RWPE2 (cell line): ENCODE measurements around the gene TENT5C.

Experiments
- ATAC-seq: fragments of 200-7000 bp; cut with Tn5 transposase; 3 replicates; pipeline ENCODE4 v1.9.1; 2021; ENCODE audit warnings: low read depth
- DNase-seq: peaks from one replicate; pipeline ENCODE4 v3.0.0-alpha.2; 2020; ENCODE audit warnings: low spot score
- H3K27ac ChIP-seq: fragments of 450-650 bp; 2 replicates; pipeline ENCODE4 v1.5.1; 2017; ENCODE audit warnings: mild to moderate bottlenecking; ENCODE audit not compliant: poor library complexity, severe bottlenecking
- H3K27me3 ChIP-seq: fragments of 250-450 bp; sonication (Bioruptor Pico); 2 replicates; pipeline ENCODE4 v1.5.1; 2021; ENCODE audit warnings: mild to moderate bottlenecking, moderate library complexity; ENCODE audit not compliant: insufficient read depth, poor library complexity, severe bottlenecking
- H3K36me3 ChIP-seq: fragments of 250-450 bp; sonication (Bioruptor Pico); 2 replicates; pipeline ENCODE4 v1.5.1; 2020; ENCODE audit warnings: low read depth, mild to moderate bottlenecking, moderate library complexity
- H3K4me1 ChIP-seq: fragments of 250-450 bp; sonication (Bioruptor Pico); 2 replicates; pipeline ENCODE4 v1.5.1; 2021; ENCODE audit warnings: mild to moderate bottlenecking, moderate library complexity; ENCODE audit not compliant: insufficient read depth, poor library complexity, severe bottlenecking
- H3K4me3 ChIP-seq: fragments of 250-450 bp; sonication (Bioruptor Pico); 2 replicates; pipeline ENCODE4 v1.5.1; 2021; ENCODE audit warnings: mild to moderate bottlenecking, moderate library complexity; ENCODE audit not compliant: severe bottlenecking
- H3K9me3 ChIP-seq: fragments of 250-450 bp; sonication (Bioruptor Pico); 2 replicates; pipeline ENCODE4 v1.5.1; 2021; ENCODE audit warnings: mild to moderate bottlenecking, moderate library complexity; ENCODE audit not compliant: severe bottlenecking
- TF ChIP-seq, protein P1 (sequence below): fragments of 450-650 bp; IDR thresholded peaks from one replicate; pipeline ENCODE4 v1.5.1; 2017; ENCODE audit warnings: mild to moderate bottlenecking, moderate library complexity; ENCODE audit not compliant: poor library complexity, severe bottlenecking

The TENT5C gene

DNA sequence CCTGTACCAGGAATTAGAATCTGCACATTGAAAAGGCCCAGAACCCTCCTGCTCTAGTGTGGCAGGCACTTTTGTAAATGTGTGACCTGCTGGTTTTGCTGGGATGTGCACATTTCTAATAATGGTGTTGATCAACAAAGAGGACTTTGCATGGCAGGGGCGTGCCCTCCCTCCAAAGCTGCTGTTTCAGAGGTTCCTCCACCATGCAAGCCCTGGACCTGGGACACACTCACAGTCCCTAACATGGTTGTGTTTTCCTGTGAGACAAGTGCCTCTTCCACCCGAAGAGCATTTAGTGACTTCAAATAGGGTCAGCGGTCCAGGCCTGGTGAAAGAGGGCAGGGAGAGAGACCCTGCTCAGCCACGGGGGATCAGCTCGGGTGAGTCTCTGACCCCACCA, 28.1 kb downstream of the TENT5C start:
- no peaks in the 10 kb centered on the region for H3K4me1 ChIP-seq
- no peaks in the 10 kb centered on the region for H3K36me3 ChIP-seq
- TF ChIP-seq, protein P1, sequence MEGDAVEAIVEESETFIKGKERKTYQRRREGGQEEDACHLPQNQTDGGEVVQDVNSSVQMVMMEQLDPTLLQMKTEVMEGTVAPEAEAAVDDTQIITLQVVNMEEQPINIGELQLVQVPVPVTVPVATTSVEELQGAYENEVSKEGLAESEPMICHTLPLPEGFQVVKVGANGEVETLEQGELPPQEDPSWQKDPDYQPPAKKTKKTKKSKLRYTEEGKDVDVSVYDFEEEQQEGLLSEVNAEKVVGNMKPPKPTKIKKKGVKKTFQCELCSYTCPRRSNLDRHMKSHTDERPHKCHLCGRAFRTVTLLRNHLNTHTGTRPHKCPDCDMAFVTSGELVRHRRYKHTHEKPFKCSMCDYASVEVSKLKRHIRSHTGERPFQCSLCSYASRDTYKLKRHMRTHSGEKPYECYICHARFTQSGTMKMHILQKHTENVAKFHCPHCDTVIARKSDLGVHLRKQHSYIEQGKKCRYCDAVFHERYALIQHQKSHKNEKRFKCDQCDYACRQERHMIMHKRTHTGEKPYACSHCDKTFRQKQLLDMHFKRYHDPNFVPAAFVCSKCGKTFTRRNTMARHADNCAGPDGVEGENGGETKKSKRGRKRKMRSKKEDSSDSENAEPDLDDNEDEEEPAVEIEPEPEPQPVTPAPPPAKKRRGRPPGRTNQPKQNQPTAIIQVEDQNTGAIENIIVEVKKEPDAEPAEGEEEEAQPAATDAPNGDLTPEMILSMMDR = no peak
- no peak overlapping the region for H3K4me3 ChIP-seq
- H3K27me3 ChIP-seq = peaks cover 3% of the 10 kb centered on the region
- no peaks in the 10 kb centered on the region for H3K9me3 ChIP-seq
- no peak overlapping the region for H3K27ac ChIP-seq
- DNase-seq (no peak), ATAC-seq (no peak)

DNA sequence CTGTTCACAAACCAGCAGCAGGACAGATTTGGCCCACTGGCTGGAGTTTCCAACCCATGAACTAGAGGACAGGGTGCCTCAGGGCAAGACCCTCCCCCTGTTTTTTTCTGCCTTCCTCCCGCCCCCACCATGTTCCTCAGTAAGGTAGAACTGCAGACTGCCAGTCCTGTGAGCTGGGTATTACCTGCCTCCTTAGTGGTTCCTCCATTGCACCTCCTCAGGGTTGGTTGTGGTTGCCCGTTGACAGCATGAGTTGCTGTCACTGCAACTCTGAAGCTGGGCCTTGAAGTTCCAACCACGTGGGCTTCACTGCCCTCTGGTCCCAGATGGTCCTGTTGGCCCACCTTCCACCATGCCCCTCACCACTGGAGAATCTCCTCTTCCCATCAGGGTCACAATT, 28.8 kb downstream of the TENT5C start:
- Histone ChIP-seq H3K27me3 (peaks cover 3% of the 10 kb centered on the region), H3K27ac (no peak overlapping the region), H3K36me3 (no peaks in the 10 kb centered on the region), H3K4me1 (no peaks in the 10 kb centered on the region), H3K4me3 (no peak overlapping the region), H3K9me3 (no peaks in the 10 kb centered on the region)
- DNase-seq = no peak
- ATAC-seq = no peak
- TF ChIP-seq, protein P1 = no peak

DNA sequence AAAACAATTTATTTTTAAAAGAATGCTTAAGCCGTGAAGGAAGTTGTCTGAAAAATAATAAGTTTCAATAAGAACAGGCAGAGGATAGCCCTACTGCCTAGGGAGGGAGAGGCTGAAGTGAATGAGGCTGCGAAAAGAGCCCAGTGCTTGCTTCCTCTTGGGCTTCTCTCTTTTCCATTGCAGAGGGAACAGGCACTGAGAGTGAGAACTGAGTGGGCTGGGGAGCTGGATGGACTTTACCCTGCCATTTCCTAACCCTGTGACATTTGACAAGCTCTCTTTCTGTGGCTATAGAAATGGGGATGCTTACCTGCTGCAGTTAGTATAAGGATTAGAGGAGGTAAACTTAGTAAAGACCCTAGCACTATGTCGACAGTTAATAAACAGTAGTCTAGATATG, 30.0 kb downstream of the TENT5C start:
- Histone ChIP-seq H3K36me3 (no peaks in the 10 kb centered on the region), H3K9me3 (no peaks in the 10 kb centered on the region), H3K27me3 (peaks cover 3% of the 10 kb centered on the region), H3K4me3 (no peak overlapping the region), H3K27ac (no peak overlapping the region), H3K4me1 (no peaks in the 10 kb centered on the region)
- ATAC-seq (no peak), DNase-seq (no peak)
- TF ChIP-seq, protein P1 = no peak

DNA sequence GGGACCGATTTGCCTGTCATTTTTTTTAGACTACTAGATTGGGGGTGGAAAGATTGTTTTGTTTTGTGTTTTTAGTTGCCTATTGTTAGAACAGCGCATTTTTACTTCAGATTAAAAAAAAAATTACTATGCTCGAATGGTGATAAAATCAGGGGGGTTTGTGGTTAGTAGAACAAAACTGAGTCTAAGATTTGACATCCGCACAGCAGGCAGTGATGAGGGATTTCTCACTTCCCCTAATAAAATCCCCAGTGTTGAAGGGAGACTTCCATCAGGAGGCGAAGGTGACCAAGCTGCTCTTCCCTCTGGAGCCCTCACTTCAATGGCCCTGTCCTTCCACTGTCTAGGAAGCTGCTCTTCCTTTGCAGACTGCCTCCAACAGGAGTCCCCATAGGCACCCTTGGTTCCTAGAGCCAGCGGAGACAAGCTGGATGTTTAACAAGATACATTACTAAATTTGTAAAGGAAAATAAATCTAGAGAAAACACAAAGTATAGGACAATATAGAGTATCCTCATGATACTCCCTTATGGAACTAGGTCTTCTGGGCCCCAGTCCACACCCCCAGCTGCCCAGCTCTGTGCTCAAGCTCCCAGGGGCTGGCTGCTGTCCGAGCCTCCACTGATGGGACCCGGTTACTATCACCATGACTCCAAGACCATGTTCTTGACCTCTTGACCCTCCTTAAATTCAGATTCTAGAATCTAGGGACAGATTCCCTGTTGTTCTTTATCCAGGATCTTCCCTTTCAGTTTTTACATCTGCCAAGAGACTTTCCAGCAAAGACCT, 31.0 kb downstream of the TENT5C start:
- H3K4me1 ChIP-seq = no peaks in the 10 kb centered on the region

More for the DNA sequence above, 31.0 kb downstream of the TENT5C start:
- Histone ChIP-seq H3K9me3 (no peaks in the 10 kb centered on the region), H3K4me3 (no peak overlapping the region), H3K27ac (no peak overlapping the region), H3K36me3 (no peaks in the 10 kb centered on the region), H3K27me3 (no peaks in the 10 kb centered on the region)
- ATAC-seq (no peak), DNase-seq (no peak)
- TF ChIP-seq, protein P1 = no peak
